Ovary (tissue), 3 donors: ENCODE data around the gene MYL5.

ENCODE experiments used
- EP300 ChIP-seq: sonication (generic); formaldehyde crosslinking; IDR thresholded peaks from one replicate; pipeline ENCODE4 v1.6.1; 2017; ENCODE audit warnings: antibody characterized with exemption
- POLR2A ChIP-seq: fragments of 450-650 bp; IDR thresholded peaks from one replicate; pipeline ENCODE4 v1.6.1; 2017; ENCODE audit warnings: antibody characterized with exemption, mild to moderate bottlenecking, moderate library complexity
- TF ChIP-seq, protein P1 (sequence below), 3 donors: fragments of 450-650 bp in 2 of 3; fragments of 200-600 bp in 1 of 3; IDR thresholded peaks; one replicate each; pipeline versions ENCODE4 v1.5.1 to v1.8.0; 2016 to 2022; ENCODE audit warnings: antibody characterized with exemption in 3 of 3, mild to moderate bottlenecking in 1 of 3
- donor health status: DM: no; HTN: no; CAD: no.

DNA sequence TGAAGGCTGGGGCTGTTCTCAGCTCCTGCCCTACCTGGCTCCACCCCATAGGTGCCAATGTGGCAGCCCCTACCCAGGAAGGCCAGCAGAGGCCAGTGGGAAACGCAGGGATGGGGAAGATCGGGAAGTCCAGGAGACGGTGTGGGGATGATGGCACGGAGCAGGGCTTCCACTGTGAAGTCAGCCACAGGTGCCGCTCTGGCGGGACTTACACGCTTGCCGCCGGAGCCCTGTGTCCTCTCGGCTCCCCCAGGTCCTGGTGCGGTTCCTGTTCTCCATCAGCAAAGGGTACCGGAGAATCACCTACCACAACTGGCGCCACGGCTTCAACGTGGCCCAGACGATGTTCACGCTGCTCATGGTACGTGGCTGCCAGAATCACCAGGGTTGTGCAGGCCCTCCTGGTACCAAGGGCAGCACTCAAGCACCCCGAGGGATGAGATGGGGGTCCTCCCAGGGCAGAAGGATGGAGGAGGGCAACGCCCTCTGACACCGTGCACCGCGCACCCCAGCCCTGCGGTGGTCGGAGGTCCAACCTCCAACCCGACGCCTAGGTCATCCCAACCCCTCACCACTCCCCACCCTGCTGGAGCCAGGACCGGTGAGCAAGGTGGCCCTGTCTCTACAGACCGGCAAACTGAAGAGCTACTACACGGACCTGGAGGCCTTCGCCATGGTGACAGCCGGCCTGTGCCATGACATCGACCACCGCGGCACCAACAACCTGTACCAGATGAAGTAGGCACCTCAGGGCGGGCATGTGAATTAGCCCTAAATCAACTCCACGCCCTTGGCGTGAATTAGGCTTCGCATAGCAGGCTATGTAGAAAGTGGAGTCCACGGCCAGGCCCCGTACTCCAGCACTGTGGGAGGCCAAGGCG is 12.2 kb upstream of the MYL5 start:
- TF ChIP-seq, protein P1, sequence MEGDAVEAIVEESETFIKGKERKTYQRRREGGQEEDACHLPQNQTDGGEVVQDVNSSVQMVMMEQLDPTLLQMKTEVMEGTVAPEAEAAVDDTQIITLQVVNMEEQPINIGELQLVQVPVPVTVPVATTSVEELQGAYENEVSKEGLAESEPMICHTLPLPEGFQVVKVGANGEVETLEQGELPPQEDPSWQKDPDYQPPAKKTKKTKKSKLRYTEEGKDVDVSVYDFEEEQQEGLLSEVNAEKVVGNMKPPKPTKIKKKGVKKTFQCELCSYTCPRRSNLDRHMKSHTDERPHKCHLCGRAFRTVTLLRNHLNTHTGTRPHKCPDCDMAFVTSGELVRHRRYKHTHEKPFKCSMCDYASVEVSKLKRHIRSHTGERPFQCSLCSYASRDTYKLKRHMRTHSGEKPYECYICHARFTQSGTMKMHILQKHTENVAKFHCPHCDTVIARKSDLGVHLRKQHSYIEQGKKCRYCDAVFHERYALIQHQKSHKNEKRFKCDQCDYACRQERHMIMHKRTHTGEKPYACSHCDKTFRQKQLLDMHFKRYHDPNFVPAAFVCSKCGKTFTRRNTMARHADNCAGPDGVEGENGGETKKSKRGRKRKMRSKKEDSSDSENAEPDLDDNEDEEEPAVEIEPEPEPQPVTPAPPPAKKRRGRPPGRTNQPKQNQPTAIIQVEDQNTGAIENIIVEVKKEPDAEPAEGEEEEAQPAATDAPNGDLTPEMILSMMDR (IDR thresholded peaks at IDR 0.05) = no peak
- TF ChIP-seq POLR2A (no peak), EP300 (no peak)
